ENCODE data around the gene OSBPL2. TPM values are rescaled to one million over a fixed set of nuclear protein-coding genes. Genes with fewer than 3 reads are reported as not detected.

The OSBPL2 gene
- total and polyA plus RNA-seq, 2 donors (not counting 3 experiments of a cell fraction or from before 2014, with no cell fraction given): 13.1 to 33.0 TPM

- no peak for FAIRE-seq
- H3K4me1 ChIP-seq (ENCODE audit: control insufficient read depth, extremely low read depth, insufficient read depth, low read length): no peaks in the 10 kb centered on the region
- no peaks in the 10 kb centered on the region for H3K9me3 ChIP-seq (replicated peaks; ENCODE audit: control insufficient read depth, insufficient read depth, low read length)
- no peaks in the 10 kb centered on the region for H3K79me2 ChIP-seq (ENCODE audit: control insufficient read depth, insufficient read depth, low read length)
- DNase-seq (ENCODE audit: low read depth, low spot score): no peak
- H3K9ac ChIP-seq (replicated peaks; ENCODE audit: extremely low read depth, insufficient read depth, low read length): no peak overlapping the region
- H4K20me1 ChIP-seq (replicated peaks; ENCODE audit: control insufficient read depth, extremely low read depth, insufficient read depth, low read length): no peaks in the 10 kb centered on the region
- H3K36me3 ChIP-seq (ENCODE audit: control insufficient read depth in 2 of 2, extremely low read depth in 1 of 2, insufficient read depth in 2 of 2, low read length in 2 of 2): no peaks in the 10 kb centered on the region
- H3K4me2 ChIP-seq (ENCODE audit: insufficient read depth, low read length): no peak overlapping the region
- H2AFZ ChIP-seq (ENCODE audit: low read depth, low read length): no peak overlapping the region
- intact Hi-C loops (cut with micrococcal nuclease) (no loop called here), dilution Hi-C loops (cut with MboI; ENCODE audit: extremely low pct_ligation_motif_present, low sequenced_read_pairs) (no loop called here)
- no peak overlapping the region for H3K4me3 ChIP-seq (replicated peaks in 1 of 3; ENCODE audit: insufficient read depth in 1 of 3, low read depth in 1 of 3, low read length in 3 of 3)
- no TSS peak for BruUV-seq (replicated peaks)
- TF ChIP-seq GATA2 (IDR thresholded peaks at IDR 0.05; ENCODE audit: insufficient read depth, insufficient read length, low read depth, low read length) (no peak), POLR2AphosphoS5 (IDR thresholded peaks at IDR 0.05; ENCODE audit: insufficient read depth, low read depth, low read length) (no peak), EZH2 (IDR thresholded peaks at IDR 0.05; ENCODE audit: borderline replicate concordance, low read depth, low read length, severe bottlenecking) (no peak), MAX (IDR thresholded peaks at IDR 0.05; ENCODE audit: insufficient read depth, insufficient read length) (no peak), POLR2A (IDR thresholded peaks at IDR 0.05; ENCODE audit: low read depth, low read length) (no peak), MYC (IDR thresholded peaks at IDR 0.05; ENCODE audit: low read depth, low read length) (no peak), CTCF (IDR thresholded peaks at IDR 0.05; ENCODE audit: extremely low read depth in 1 of 2, insufficient read depth in 1 of 2, low read depth in 1 of 2, low read length in 2 of 2) (no peak), JUN (IDR thresholded peaks at IDR 0.05; ENCODE audit: borderline replicate concordance, insufficient read depth, insufficient read length, low read depth) (no peak), FOS (IDR thresholded peaks at IDR 0.05; ENCODE audit: borderline replicate concordance, insufficient read depth, low read length) (no peak)
- ChIA-PET POLR2A (interaction anchor here (0.6 kb wide), 1 partner anchor 27 kb away, joined by 3 read pairs; no protein-coding TSS in a partner anchor), CTCF (no interaction called here)
- H3K27ac ChIP-seq (ENCODE audit: insufficient read depth, low read depth, low read length): no peak overlapping the region
- H3K9me1 ChIP-seq (replicated peaks; ENCODE audit: control insufficient read depth, extremely low read depth, insufficient read depth, low read length): no peaks in the 10 kb centered on the region
- H3K27me3 ChIP-seq (ENCODE audit: control insufficient read depth in 2 of 2, insufficient read depth in 2 of 2, low read length in 2 of 2): no peaks in the 10 kb centered on the region
These were observed 8.0 kb upstream of the OSBPL2 start for GRCh38 chr20:62230276-62230675.

All from endothelial cell of umbilical vein (primary cell).